Ramos (cell line): ENCODE data around the gene NCKAP1.
"Not testable (repeated sequence)": the region's sequence is repeated elsewhere in the genome, so short reads cannot be mapped to it uniquely, and the experiment has no call there.

ENCODE experiments used
- in situ Hi-C: fragments of 300-500 bp; cut with MboI; formaldehyde crosslinking; loops from one replicate; pipeline ENCODE4 v1.14.3; 2022; ENCODE audit warnings: low sequenced_read_pairs; ENCODE audit not compliant: unreplicated experiment

The NCKAP1 gene

DNA sequence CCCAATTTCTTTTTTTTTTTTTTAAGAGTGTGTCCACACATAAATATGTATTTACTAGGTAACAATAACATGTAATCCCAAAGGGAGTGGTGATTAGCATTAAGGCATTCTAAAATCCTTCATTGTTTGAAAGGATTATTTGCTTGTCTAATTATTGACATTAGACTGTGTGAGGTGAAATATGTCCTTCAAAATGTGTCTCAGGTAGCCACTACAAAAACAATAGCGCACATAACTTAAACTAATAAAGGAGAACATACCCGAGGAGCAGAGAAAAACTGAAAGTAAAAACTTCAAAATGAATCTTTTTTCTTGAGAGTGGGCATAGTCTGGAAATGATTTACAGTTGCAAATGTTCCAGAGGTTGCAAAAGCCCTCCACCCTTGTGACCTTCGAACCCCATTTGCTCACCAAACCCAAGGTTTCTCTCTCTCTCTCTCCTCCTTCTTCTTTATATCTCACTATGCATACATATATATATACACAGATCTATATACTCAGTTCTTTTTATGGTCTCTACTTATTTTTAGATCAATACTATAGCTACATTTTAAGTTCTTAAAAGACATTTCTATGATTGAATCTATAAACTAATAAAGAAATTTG lies 147.4 kb downstream of the NCKAP1 start:
- in situ Hi-C loops, result no loop called here

DNA sequence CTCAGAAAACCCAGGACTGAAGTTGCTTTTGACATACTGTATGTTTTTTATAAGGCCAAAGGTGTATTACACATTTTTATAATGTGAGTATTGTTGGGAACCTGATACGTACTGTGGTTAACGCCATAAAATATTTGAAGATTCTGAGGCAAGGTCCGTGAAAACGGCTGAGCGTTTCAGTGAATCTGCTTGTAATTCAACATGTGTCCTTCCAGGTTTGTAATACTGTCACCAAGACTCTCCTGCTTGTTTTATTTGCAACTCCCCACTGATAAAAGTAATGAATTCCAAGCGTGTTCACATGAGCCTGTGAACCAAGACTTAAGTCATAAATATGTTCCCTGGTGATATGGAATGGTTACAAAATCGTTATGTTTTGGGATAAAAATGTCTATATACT lies 148.0 kb downstream of the NCKAP1 start:
- in situ Hi-C loops, result no loop called here

DNA sequence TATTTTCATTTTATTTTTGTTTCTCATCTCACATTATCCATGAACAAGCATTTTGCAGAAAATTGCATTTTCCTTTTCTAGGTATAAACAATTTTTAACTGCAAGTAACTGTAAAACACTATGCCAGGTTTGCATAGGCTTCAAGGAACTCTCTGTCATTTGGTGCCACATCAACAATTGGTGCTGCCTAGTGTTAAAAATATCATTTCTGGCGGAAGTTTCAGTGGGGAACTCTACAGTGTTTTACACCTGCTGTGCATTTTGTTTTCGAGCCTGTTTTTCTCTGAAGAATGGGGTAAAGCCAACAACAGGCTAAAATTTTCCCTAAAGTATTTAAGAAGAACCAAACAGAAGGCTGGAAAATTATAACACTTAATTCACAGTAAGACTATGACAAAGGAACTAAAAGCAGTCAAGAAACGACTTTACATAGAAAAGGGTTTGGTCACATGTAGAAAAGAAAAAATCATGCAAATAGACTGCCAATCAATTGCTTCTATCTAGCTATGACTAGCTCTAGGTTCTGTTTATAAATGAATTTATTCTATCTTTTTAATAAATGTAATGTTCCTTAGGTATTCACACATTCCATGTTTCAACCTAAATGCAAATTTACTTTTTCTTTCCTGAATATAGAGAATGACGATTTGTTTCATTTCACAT lies 150.4 kb downstream of the NCKAP1 start:
- in situ Hi-C loops, result no loop called here

DNA sequence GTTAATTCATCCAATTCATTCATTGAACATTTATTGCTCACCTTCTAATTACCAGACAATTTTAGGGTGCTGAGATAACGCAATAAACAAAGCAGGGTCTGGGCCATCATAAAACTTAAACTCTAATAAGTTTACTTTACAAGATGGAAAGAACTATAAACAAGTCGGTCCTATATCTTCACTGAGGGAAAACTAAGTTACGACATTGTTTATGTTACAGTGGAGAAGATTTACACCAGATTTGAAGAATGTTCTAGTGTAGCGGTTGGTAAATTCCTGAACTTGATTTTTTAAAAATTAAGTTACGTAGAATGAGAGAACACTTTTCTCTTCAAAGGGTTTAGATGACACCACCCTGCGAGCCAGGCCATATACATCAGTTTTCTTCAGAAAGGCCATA lies 151.2 kb downstream of the NCKAP1 start:
- in situ Hi-C loops, result no loop called here

DNA sequence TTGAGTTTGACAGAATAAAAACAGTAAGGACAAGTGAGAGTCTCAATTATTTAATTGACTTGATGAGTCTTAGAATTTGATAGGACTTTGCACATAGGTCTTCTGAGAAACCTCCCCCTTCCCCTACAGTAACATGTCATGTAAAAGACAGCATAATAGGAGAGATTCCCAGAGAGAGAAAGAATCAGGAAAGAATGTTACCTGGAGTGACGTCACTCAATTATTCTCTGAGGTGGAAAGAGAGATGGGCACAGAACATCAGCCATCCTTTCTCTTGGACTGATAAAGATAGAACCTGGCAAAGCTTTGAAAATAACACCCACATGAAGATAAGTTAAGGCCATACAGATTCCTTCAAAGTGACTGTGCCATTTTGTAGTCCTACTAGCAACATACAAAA lies 152.5 kb downstream of the NCKAP1 start:
- in situ Hi-C loops, result no loop called here

DNA sequence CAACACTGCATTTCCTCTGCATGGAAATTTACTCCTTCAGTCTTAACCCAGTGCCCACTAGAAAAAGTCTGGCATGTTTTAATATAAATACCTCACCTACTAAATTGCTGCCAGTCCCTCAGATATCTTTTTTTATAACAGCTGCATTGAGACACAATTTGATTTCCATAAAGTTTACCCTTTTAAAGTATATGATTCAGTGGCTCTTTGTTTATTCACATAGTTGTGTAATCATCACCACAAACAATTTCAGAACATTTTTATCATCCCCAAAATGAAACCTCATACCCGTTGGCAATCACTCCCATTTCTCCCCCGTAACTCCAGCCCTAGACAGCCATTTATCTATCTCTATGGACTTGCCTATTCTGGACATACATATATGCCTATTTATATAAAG lies 154.8 kb downstream of the NCKAP1 start:
- in situ Hi-C loops, result no loop called here

DNA sequence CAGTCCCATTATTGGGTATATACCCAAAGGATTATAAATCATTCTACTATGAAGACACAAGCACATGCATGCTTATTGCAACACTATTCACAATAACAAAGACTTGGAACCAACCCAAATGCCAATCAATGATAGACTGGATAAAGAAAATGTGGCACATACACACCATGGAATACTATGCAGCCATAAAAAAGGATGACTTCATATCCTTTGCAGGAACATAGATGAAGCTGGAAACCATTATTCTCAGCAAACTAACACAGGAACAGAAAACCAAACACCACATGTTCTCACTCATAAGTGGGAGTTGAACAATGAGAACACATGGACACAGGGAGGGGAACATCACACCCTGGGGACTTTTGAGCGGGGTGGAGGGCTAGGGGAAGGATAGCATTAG lies 158.2 kb downstream of the NCKAP1 start:
- in situ Hi-C loops, result not testable (repeated sequence)

DNA sequence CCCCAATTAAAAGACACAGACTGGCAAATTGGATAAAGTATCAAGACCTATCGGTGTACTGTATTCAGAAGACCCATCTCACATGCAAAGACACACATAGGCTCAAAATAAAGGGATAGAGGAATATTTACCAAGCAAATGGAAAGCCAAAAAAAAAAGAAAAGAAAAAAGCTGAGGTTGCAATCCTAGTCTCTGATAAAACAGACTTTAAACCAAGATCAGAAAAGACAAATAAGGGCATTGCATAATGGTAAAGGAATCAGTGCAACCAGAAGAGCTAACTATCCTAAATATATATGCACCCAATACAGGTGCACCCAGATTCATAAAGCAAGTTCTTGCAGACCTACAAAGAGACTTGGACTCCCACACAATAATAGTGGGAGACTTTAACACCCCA lies 161.6 kb downstream of the NCKAP1 start:
- in situ Hi-C loops, result not testable (repeated sequence)

DNA sequence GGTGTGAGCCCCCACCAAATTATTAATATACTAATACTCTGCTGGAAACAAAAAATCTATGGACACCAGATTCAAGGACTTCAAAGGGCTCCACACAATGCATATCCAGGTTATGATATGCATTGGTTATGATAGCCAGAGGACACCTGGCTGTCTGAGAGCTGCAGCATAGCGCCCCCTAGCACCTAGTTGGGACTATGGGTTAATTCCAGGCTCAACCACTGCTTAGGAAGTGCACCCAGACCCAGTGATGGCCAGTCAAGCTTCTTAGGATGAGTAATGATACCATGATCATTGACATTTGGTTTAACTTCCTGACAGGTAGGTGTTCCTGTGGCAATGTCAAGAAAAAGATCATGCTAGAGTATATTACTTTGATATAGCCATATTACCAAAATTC lies 168.0 kb downstream of the NCKAP1 start:
- in situ Hi-C loops, result no loop called here

DNA sequence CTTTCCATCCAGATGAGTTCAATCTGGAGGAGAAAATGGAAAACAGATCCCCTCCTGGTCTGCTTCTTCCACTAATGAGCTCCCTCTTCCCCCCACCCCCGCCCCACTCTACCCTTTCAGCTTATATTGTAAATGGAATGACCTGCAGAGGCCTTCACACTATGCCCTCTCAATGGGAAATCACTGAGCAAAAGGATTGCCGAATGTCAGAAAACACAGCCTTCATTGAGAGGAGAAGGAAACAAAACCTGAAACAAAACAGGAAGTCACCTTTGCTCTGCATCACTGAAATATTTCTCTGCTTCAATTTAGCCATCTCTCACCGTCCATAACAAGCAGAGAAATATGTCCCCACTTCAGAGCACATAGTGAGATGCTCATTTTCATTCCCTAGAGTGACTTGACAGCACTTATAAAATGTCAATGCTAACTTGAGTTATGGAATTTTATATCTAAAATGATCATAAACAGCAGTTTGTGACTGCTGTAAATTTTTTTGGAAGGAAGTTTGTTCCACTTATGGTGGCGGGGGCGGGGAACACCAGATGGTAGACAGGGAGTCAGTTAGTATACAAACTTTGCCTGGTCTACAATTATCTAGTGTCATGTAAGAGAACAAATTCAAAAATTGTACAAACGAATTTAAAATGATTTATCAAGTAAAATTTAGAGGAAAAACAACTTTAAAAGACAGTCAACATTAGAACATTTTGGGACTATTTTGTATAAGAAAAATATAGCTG lies 170.0 kb downstream of the NCKAP1 start:
- in situ Hi-C loops, result no loop called here

DNA sequence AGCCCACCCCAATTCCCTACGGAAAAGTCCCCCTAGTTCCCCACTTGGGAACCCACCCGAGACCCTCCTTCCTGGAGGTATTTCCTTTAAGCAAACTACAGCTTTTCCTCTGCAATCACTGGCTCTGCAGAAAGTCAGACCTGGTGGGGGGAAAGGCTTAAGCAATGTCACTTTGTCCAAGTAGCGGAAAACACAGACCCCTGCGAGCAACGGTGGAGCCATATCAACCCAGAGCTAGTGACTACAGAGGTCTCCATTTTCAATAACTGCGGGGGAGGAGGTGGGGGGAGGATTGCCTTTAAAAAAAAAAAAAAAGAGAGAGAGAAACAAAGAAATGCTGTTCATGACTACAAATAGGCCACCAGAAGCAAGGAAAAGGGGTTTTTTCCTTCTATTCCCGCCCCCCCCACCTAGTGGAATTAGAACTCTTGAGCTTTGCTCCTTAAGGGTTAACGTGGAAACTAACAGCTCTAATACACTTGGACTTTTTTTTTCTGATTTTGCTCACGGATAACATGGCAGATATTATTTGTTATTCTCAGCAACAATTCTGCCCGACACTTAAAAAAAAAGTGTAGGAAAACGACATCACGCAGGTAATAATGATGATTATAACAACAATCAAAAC lies 170.7 kb downstream of the NCKAP1 start:
- in situ Hi-C loops, result no loop called here

DNA sequence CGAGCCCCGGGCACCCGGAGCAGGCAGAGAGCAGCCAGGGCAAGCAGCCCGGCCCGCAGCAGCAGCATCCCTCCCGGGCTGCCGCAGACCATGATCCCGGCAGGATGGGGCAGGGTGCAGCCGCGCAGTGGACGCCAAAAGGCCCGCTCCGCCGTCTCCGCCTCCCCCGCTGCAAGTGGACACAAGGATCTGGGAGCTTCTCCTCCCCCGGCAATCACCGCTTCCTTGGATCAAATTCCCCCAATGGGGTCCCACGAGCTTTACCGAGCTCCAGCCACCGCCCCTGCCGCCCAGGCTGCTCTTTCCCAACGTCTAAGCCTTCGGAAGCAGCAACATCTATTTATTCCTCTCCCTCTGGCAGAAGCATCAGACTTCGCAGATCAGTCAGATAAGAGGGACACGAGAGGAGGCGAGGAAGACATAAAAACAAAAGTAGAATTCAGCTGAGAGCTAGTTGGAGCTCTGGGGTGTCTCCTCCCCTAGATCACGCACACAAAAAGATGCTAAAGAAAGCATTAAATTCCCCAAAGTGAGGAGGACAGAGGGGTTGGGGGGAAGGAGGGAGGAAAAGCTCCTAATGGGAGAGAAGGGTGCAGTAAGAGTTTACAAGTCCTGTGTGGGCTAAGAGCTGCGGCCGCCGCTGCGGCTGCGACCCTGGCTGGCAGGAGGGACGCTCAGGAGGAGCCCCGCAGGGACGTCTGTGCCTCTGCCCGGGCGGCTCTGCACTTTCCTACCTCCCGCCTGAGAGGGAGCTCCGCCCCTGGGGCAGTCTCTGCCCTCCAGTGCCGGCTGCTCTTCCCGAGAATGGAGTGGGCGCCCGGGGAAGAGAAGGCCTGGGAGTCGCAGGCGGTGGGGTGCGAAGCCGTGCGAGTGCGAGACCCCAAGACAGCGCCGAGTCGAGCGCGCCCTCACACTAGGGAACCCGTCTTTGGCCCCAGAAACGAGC lies 171.5 kb downstream of the NCKAP1 start, which contains the start of gene FRZB:
FRZB (minus strand) TSS at position 177 of the 946 bp plus-strand sequence; CDS start at position 92, 85 bp downstream.
- in situ Hi-C loops, result no loop called here

DNA sequence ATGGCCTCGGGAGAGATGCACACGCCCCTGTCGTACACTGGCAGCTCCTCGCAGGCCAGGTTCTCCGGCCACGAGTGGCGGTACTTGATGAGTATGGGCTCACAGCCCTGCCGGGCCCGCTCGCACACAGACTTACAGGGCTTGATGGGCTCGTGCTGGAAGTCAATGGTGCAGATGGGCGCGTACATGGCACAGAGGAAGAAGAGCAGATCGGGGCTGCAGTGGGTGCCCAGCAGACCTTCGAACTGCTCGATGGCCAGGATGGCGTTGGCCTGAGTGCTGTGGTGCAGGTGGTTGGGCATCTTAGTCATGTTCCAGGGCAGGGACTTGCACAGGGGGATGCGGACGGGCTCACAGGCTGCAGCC lies 172.2 kb downstream of the NCKAP1 start:
- in situ Hi-C loops, result no loop called here

DNA sequence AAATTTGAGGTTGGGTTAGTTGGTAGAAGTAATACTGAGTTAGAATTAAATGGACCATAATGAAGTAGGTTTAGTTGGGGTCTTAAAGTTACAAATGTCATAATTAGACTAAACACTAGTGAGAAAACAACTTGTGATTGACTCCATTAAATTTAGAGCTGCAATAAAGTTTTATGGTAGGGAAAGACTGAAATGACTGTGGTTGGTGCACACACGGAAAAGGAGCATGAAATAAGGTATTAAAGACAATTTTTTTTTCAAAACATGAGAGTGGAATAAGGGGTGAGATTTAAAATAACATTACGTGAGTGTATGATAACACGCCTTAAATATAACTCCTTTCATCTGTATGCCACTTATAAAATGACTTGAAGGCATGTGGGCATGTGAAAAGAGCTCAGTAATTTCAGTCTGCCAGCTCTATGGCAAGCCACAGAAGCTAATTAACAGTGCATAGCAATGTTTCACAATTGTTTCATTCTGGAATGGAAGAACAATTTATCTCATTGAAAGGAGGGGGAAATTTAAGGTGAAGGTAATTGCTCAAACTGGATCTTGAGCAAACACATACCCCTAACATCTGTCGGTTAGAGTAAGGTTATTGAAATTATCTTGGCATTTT lies 173.2 kb downstream of the NCKAP1 start:
- in situ Hi-C loops, result no loop called here

DNA sequence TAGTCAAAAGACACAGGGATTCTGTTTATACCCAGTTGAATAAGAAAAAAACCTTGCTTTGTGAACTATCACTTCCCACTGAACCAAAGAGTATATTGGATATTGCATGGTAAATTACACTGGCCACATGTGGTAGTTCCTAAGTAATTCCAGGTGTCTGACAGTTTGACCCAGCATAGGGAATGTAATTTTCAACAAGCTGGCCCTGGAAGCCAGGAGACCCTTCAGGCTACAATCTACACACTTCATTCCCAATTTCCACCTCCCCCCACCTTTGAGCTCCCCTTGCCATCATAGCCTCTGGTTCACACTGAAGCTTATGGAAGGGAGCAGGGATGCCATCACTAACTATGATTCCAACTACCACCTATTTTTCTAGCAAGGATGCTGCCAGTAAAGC lies 174.6 kb downstream of the NCKAP1 start:
- in situ Hi-C loops, result no loop called here

DNA sequence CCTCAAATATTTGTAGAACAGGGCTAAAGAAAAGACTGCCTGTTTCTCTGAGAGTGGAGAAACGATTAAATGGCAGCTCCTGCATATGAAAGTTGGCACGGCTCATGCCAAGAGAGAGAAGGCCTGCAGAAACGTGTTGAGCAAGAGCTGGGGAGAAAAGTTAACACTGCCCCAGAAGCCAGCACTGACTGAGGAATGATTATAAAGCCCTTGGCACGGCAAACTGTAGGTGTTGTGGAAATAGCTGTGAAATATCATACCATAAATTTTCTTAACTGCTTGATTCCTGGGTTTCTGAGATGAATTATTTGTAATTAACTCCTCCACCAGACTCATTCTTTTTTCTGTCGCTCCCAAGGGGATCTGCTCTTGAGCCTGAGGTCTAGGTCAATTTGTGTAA lies 176.2 kb downstream of the NCKAP1 start:
- in situ Hi-C loops, result no loop called here

DNA sequence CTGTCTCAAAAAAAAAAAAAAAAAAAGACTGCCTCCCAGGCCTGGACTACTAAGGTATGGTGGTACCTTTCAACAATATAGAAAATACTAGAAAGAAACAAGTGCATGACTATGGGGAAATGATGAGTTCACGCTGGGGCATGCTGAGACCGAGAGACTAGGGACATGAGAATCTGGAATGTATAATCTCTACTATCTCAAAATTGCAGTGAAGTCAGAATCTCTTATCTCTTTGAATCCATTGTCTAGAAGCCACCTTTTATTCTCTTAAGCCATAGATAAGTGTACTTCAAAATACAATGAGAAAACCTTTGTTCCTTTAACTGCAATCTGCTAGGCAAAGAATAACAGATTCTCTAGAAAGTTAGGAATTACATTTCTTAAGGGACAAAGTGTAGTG lies 177.4 kb downstream of the NCKAP1 start:
- in situ Hi-C loops, result no loop called here
